CD4-positive, alpha-beta T cell treated with Interleukin-4 for 4 hours (primary cell): Measurements from ENCODE around the gene CCDC152.
A peak's percentile ranks its signal among the peaks of the same experiment; 100 is the strongest.
"Not testable (repeated sequence)": the region's sequence is repeated elsewhere in the genome, so short reads cannot be mapped to it uniquely, and the experiment has no call there.

Experiments
- DNase-seq: peaks from one replicate; pipeline ENCODE4 v3.0.0-alpha.2; 2020

CCDC152 gene

GRCh38 chr5:42756606-42757601, at the start of gene CCDC152:
Gene CCDC152 (plus strand): TSS chr5:42756818. CDS start chr5:42759122, 2,304 bp downstream.
- peak; percentile 54 for DNase-seq

GRCh38 chr5:42715785-42716184, 40.8 kb upstream of the CCDC152 start:
- no peak for DNase-seq

- peak; percentile 30 for DNase-seq
Observed at GRCh38 chr5:42718591-42718990, 38.0 kb upstream of the CCDC152 start.

- no peak for DNase-seq
Observed at GRCh38 chr5:42719034-42719433, 37.6 kb upstream of the CCDC152 start.

- DNase-seq, result peak; percentile 19
Observed at GRCh38 chr5:42720251-42720650, 36.4 kb upstream of the CCDC152 start.

- no peak for DNase-seq
Observed at GRCh38 chr5:42721484-42721883, 35.1 kb upstream of the CCDC152 start.

- not testable (repeated sequence) for DNase-seq
Observed at GRCh38 chr5:42734531-42735058, 22.0 kb upstream of the CCDC152 start.

GRCh38 chr5:42740920-42741319, 15.7 kb upstream of the CCDC152 start:
- no peak for DNase-seq

GRCh38 chr5:42745426-42745825, 11.2 kb upstream of the CCDC152 start:
- DNase-seq, result no peak

- no peak for DNase-seq
Observed at GRCh38 chr5:42745856-42746255, 10.8 kb upstream of the CCDC152 start.

GRCh38 chr5:42749020-42749419, 7.6 kb upstream of the CCDC152 start:
- DNase-seq, result no peak

GRCh38 chr5:42750507-42750906, 6.1 kb upstream of the CCDC152 start:
- no peak for DNase-seq

- no peak for DNase-seq
Observed at GRCh38 chr5:42751044-42751443, 5.6 kb upstream of the CCDC152 start.

GRCh38 chr5:42753099-42753498, 3.5 kb upstream of the CCDC152 start:
- DNase-seq, result no peak

- DNase-seq, result no peak
Observed at GRCh38 chr5:42759456-42759855, 2.8 kb downstream of the CCDC152 start.

- no peak for DNase-seq
Observed at GRCh38 chr5:42760426-42760825, 3.8 kb downstream of the CCDC152 start.

GRCh38 chr5:42761791-42762190, 5.2 kb downstream of the CCDC152 start:
- no peak for DNase-seq

GRCh38 chr5:42767491-42768105, 11.0 kb downstream of the CCDC152 start:
- DNase-seq, result peak; percentile 44

GRCh38 chr5:42768106-42768504, 11.5 kb downstream of the CCDC152 start:
- no peak for DNase-seq

GRCh38 chr5:42770003-42770402, 13.4 kb downstream of the CCDC152 start:
- no peak for DNase-seq

GRCh38 chr5:42772265-42772993, 15.8 kb downstream of the CCDC152 start:
- no peak for DNase-seq

- no peak for DNase-seq
Observed at GRCh38 chr5:42779083-42779482, 22.5 kb downstream of the CCDC152 start.

- no peak for DNase-seq
Observed at GRCh38 chr5:42781584-42781983, 25.0 kb downstream of the CCDC152 start.
